NCI-H524 treated with DMSO at 0.1 percent for 48 hours (cell line): ENCODE results near the gene SEMA6A.
"Not testable (repeated sequence)": the region's sequence is repeated elsewhere in the genome, so short reads cannot be mapped to it uniquely, and the experiment has no call there.

ENCODE experiments used
- DNase-seq: peaks from one replicate; lab custom pipeline; 2025; lab: John Stamatoyannopoulos, UW

Gene SEMA6A

DNA sequence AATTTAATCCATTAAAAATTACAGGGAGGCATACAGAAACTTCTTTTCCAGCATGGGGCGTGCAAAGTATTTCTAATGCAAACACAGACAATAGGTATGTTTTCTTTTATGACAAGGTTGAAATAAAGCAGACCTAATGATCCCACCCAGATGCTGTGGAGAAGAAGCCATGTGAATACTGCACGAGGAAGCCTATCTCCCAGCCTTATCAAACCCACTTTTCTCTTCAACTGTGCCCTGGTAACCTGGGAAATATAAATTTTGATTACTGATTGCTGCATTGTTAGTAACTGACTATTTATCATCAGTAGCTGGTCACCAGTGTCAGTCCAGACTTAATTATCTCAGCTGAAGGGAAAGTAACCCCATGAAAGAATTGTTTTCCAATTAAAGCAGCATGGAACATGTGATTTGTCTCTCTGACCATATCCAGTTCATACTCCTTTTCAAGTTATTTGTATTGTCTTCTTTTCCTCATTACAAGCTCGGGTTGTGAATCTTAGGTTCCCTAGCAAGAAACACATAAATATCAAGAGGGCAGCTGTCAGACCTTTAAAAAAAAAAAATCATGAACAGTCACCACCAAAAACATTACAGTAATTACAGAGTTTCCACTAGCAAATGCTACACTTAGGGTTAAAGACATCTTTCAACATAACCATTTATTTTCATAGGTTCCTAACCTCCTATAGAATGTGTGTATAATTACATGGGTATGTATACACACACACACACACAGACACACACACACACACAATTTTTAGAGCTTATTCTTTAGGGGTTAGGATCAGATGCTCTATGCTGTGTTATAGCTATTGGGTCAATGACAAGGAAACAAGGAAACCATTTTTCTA, 50.3 kb downstream of the SEMA6A start:
- DNase-seq, result no peak

DNA sequence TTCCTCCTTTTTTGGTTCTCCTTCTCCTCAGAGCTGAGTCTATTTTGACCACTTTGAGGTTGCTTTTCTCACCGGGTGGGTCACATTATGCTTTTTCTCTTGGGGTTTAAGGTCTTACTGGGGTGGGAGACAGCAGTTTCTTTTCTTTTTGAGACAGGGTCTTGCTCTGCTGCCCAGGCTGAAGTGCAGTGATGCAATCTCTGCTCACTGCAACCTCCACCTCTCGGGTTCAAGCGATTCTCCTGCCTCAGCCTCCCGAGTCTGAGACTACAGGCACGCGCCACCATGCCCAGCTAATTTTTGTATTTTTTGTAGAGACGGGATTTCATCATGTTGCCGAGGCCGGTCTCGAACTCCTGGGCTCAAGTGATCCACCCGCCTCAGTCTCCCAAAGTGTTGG, 51.4 kb downstream of the SEMA6A start:
- DNase-seq, result not testable (repeated sequence)

DNA sequence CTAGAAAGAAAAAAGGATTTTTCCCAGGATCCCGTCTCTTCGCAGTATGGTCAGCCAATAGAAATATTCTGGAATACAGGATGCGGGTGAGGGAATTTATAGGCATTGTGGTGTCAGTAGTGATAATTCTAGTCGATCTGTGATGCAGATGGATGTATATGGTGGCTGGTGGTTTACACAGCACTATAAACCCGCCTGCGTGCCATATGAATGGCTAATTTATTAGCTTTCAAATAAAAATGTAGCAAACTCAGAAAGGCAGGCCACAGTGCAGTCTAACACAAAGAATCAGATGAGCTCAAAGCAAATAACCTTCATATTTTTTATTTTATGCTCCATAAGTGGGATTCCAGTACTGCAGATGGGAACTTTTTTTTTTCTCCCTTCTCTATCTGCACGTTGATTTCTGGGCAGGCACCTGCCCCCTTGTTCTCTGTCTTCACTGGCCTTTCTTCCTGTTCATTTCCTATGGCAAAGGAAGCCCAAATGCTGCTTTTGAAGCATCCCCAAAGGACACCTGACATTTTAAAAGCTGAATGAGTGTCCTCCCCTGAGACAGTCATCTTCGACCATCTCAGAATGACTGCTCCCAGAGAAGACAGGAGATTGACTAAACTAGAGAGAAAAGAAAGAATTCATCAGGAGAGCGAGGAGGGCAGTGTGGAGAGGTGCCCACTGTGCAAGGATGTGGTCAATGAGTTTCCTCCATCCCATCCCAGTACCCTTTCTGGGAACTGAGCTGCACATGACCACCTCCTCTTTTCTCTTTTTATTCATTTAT, 52.1 kb downstream of the SEMA6A start:
- no peak for DNase-seq

DNA sequence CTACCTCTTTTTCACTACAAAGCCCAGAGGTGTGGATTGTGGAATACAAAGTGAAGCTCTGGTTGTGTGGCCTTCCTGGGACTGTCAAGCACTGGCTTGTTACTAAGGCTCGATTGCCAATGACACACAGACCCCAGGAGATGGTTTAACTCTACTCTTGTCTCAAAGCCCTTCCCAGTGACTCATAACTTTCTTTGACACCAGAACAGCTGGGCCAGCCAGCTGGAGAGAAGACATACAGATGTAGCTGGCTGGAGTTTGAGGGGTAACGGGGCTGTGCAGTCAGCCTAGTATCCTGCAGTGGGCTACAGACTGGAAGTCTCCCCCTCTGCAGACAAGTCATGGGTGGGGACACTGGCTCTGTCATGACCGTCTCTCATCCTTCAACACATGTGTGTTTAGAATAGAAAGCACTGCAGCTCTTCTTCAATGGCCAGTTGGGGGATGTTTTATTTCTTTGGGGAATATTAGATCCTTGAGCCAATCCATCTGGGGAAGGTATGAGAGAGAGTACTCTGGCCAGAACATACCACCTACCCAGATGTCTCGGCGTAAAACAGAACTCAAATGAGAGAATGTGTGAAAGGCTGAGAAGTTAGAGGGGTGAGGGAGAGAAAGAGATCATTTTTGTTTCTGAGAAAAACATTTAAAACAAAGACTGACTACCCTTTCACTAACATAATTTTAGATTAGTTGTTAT, 53.3 kb downstream of the SEMA6A start:
- no peak for DNase-seq

DNA sequence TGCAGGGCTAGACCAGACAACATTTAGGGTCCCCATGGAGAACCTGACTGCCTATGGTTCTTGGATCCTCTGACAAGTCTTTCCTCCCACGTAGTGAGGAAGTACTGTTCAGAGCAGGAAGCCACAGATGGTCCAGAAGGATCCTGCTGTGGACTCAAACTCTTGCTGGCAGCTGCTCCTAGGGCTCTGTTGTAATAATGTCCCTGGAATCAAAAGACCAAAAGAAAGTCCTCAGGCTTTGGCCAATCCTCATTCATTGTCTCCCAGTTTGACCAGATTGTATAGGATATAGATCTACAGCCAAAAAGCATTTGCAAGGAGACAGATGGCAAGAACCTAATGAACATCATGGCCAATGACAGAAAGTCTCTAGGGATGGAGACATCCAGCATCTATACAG, 53.9 kb downstream of the SEMA6A start:
- no peak for DNase-seq

DNA sequence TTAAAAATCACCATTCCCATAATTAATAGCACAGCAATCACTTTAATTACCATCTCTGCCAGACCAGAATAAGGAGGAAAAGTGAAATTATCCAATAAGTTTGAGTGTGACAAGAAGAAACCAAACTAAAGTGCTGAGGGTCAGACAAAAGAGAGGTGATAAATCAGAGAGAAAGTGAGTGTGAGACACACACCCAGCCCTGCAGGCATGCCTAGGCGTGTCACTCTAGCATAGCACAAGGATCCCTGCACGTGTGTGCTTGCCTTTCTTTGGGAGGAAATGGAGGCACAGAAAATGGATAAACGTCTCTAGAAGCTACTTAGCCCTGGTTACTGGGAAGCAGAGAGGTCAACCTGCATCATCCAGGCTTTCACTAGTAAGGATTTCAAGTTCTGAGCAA, 56.2 kb downstream of the SEMA6A start:
- DNase-seq, result no peak

DNA sequence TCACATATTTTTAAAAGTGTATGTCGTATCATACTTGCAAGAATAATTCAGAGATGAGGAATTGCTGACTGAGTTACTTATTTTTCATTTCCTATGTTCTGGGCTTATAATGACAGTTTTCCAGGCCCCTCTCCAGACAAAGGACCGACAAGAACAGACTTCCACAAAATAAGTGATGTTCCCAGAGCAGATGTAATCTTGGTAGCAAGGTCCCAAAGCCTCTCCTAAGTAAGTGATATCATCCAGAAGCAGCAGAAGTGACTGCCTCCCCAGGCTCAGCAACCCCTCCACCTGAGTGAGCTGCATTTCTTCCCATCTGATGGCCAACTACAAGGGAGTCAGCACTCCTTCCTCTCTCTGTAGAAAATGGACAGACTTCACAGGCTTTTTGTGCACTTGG, 57.1 kb downstream of the SEMA6A start:
- no peak for DNase-seq

DNA sequence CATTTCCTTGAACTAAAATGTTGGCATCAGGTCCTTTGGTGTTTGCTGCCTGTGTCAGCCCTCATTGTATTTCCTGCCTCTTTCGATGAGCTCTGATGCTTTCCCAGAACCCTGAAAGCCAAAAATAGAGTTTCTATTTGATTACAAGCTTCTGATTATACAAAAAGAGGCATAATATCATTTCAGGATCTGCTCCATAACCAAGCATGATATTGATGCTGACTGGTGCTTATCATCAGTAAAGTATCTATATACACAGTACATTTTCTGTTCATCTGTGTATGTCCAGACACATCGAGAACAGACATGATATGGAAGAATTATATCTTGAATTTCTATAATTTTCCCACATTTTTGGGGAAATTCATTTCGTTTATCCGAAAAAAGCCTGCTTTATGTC, 58.6 kb downstream of the SEMA6A start:
- no peak for DNase-seq

DNA sequence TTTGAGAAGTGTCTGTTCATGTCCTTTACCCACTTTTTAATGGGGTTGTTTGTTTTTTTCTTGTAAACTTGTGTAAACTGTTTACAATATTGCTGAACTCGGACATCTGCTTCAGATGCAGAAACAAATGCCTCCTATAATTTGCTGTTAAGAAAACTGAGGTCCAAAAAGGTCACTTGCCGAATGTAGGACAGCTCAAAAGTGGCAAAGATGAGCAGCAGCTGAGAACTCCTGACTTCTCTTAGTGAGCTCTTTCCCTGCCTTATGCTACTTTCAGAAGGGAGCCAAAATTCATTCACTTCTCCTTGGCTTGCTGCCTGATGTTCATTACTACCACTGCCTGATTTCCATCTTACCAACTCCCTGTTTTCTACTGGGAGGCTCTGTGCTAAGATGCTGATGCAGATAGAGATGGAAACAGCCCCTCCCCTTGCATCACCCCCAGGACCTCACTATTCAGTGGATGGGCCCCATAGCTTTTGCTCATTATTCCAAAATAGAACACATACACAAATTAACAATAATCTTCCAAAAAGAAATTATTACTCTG, 60.1 kb downstream of the SEMA6A start:
- DNase-seq, result no peak

DNA sequence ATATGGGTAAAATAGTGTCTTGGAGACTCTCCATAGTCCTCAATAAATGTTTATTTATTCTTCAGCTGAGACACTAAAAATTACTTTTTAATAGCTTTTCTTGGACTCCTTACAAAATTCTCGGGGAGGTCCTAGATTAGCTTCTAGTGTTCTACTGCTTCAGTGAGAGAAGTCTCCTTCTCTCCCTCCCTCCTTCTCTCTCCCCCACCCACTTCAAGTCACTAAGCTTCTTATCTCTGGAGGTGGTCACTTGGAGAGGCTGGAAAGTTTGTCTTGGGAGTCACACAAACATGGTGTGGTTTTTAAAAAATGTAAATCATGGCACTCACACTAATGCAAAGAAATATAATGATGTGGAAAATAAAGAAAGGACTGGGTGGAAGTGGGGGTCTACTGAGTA, 64.1 kb downstream of the SEMA6A start:
- DNase-seq, result no peak

DNA sequence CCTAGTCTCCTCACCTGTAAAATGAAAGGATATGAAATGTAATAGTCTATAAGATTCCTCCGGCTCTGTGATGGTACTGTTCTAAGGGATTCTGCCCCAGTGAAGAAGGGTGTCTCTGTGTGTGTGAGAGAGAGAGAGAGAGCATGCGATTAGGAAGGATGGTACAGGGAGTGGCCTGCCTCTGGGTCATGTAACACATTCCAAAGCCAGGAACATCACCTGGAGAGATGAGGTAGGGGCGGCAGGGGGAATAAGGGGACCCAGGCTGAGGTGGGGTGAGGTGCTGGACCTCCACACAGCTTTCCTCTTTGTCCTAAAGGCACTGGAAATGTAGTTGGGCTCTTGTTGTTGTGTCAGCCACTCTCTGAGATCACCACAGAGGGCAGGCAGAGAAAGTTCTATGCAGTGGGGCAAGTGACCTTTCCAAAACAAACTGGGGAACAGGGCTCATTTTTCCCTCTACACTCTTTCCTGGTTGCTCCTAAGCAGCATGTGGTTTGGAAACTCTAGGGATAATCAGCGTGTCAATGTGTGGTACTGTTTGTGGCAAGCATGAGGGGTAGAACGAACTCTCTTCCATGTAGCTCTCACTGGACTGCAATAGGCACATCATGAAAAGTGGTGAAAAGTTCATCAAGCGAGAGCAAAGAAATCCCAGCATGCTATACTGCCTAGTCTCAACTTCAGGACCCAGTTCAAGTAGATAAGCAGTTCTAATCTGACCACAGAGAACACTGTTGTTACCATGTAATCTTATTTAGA, 65.0 kb downstream of the SEMA6A start:
- no peak for DNase-seq

DNA sequence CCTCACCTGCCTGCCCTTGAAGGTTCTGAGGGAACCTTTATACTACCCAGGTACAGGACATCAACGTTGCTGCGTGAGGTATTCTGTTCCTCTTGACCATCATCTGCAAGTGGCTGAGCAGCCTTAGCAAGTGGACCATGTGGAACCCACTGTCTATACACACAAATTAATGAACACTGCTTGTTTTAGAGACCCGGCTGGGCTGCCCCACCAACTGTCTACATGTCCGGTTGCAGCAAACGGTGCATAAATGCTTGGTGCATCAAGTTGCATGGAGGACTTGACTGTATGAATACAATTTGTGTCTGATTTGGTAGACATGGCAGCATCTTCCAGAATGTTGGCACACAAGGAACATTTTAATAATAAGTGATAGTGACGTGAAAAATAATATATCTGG, 65.8 kb downstream of the SEMA6A start:
- DNase-seq, result no peak

DNA sequence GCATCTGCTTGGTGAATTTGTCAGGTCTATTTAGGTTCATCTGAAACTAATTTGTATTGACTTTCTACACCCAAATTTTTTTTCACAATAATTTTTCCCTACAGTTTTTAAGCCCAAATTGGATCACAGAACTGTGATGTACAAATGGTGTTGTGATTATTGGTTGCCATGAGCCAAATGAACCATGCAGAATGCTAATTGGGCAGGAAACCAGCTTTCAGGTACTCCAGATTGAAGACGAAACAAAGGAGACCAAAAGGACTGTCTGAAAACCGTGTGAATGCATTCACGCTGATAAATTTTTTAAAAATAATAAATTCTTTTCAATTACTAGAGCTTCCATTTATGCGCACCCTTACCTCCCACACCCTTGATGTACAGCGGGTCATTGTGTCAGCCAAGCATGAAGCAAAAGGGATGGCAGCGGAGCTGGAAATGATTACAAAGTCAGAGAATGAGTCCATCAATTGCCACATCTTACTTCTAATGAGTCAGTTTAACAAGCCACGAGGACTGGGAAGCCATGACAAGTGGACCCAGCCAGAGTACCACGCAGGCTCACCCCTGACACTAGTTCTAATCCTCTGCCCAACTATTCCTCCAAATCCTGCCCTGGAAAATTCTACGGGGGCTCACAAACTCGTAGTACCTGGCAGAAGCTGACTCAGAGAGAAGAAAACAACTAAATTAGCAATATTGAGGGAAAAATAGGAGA, 66.5 kb downstream of the SEMA6A start:
- no peak for DNase-seq

DNA sequence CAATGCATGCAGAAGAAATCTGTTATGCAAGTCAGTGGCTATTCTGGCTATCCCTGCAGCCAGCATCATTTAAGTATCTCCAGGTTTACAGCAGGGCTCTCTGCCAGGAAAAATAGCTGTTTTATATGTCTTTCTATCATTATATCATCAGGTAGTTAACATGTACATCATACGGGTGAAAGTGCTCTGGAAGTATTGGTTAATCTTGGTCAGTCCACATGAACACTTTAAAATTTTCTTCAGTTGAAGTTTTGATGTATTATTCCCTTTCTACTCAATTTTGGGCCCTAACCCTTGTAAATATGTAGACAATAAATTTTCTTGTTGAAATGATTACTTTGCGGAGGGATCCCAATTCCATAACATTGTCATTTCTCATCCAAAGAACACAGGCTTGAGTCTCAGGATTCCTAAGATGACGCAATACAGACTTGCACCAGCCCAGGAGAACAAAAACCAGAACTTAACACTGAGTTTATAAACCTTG, 67.5 kb downstream of the SEMA6A start:
- no peak for DNase-seq

DNA sequence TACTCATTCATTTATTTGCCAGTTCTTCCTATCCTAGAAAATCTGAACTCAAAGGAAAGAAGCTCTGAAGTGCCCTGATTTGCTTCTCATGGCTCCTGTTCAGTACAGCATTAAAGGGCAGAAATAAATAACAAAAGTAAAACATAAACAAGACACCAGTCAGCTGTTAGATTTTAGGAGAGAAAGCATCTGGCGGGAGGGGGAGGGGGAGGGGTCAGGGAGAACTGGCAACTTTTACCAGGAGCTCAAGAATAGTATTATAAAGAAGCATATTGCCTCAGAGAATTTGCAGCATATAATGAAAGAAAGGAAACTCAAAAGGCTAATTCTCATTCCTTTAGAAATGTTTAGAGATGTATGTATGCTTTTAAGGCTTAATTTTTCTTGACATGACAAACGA, 68.1 kb downstream of the SEMA6A start:
- no peak for DNase-seq

DNA sequence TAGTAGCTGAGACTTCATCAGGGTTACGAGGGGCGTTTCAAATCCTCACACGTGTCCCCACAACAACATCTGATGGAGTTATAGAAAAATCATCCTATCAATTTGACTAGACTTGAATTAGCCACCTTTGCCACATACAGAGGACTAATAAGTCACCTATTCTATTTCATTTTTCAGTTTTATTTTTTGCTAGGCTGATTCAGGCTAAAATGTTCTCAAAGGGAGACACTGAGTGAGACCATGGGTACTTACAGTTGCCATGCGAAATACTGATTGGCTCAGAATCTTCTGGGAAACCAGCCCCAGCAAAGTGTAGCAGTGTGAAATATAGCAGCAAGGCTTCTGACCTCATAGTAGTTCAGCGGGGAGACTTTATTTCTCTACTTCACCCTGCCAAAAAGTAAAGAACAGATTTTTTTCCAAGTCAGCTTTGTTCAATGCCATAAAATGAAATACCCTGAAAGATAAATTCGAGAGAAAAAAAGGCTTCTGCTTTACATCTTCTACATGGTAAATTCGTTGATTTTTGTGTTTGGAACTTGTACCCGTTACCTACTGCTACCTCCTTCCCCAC, 69.9 kb downstream of the SEMA6A start:
- no peak for DNase-seq

DNA sequence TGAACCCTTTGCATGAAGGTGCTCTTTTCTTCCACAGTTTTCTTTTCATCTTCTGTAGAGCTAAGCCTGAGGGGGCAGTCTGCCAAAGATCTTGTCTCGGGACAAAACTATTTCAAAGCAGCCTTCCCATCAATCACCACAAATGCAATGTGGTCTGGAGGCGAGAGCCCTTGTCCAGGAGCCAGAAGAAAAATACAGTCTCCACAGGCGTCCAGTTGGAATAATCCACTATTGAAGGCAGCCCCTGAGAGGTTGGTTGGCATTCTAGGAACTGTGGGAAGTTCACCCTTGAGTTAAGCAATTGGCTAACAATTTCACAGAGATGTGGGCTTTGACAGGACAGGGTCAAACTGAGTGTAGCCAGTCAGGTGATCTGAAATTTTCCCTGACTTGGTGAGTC, 72.0 kb downstream of the SEMA6A start:
- no peak for DNase-seq

DNA sequence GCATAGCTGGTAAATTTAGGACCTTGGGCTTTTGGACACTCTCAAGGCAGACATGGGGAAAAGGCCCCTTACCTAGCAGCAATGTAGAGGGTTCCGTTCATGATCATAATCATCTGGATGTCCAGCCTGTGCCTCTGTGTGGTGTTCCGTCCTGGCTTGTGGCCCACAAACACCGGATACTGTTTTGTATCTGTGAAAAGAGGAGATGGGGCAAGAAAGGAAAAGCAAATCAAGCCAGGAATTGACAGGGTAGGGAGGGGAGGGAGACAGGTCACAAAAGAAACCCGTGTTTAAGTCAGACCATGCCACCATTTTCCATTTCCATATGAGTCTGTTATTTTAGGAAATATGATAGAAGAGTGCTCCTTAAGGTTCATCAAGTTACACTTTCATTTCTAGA, 72.5 kb downstream of the SEMA6A start:
- no peak for DNase-seq

DNA sequence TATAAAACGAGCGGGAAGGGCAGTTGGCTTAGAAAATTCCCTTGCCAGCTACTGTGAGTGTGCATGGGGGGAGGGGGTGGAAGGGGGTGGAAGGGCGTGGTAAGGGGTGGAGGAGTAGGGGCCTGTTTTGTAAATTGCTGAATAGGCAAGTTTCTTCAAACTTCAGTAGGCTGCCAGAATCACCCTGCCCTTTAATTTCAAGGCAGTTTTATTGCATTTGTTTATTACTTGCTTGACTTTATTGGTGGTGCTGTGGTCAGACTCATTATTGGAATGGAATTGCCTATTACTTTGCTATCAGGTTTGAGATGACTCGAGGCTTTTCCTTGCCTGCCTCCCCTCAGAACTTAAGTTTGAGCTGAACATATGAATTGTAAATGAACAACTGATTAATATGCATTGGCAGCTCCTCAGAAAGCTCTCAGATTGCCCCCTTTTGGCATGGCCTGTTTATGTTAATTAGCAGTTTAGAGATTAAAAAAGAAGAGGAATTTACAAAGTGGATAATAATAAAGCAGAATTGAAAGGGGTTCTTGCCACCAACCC, 76.0 kb downstream of the SEMA6A start:
- DNase-seq, result no peak

DNA sequence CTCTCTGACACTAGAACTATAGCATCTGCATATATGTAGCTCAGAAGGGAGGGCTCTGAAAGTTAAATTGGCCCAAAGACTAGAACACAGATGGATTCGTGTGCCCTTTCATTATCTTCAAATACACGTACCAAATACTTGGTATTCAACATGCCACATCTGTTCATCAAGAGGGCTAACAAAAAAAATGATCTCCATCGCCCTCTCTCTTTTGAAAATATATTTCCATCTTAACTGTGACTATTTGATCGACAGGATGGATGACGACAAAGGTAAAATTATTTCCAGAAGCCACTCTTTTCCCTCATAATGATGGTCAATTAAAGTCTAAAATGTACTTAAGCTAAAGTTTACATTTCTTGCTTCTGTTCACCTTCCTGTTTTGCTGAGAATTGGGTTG, 77.0 kb downstream of the SEMA6A start:
- DNase-seq, result no peak
